ENCODE data around the gene KRT6C. TPM values are rescaled to one million over a fixed set of nuclear protein-coding genes. Genes with fewer than 3 reads are reported as not detected.

KRT6C gene
- total RNA-seq, result not detected in 2 replicates

GRCh38 chr12:52473768-52474167 lies at the start of gene KRT6C:
Gene KRT6C, minus strand, starts transcription at chr12:52473805. Its CDS starts 68 bp downstream, at chr12:52473737.

GRCh38 chr12:52519826-52520662 lies 46.4 kb upstream of the KRT6C start, which contains the start of gene KRT5:
Gene KRT5, minus strand, starts transcription at chr12:52520394. Its CDS starts 98 bp downstream, at chr12:52520296.

GRCh38 chr12:52493172-52493571 lies 19.6 kb upstream of the KRT6C start, which contains the start of gene KRT6A:
Gene KRT6A, minus strand, starts transcription at chr12:52493257. Its CDS starts 69 bp downstream, at chr12:52493188.

GRCh38 chr12:52452101-52452500 lies 21.5 kb downstream of the KRT6C start, which contains the start of gene KRT6B:
Gene KRT6B, minus strand, starts transcription at chr12:52452146. Its CDS starts 68 bp downstream, at chr12:52452078.

GRCh38 chr12:52434081-52434733 lies 39.4 kb downstream of the KRT6C start, which contains the start of gene KRT75:
Gene KRT75, minus strand, starts transcription at chr12:52434371. Its CDS starts 67 bp downstream, at chr12:52434304.

Other genes starting within 250 kb of the KRT6C start
- gene KRT7, start 240.6 kb downstream of the KRT6C start, total RNA-seq, result 67.6 and 135 TPM in 2 replicates
- 0.13 and 0.16 TPM in 2 replicates for gene KRT86, start 199.2 kb downstream of the KRT6C start, total RNA-seq
- gene KRT81, start 182.3 kb downstream of the KRT6C start, total RNA-seq, result 1.0 TPM in 1 of 2 replicates, not detected in the other
- not detected in 2 replicates for gene KRT83, start 152.4 kb downstream of the KRT6C start, total RNA-seq
- not detected in 2 replicates for gene KRT85, start 106.3 kb downstream of the KRT6C start, total RNA-seq
- gene KRT84, start 88.2 kb downstream of the KRT6C start, total RNA-seq, result not detected in 2 replicates
- not detected in 2 replicates for gene KRT82, start 67.5 kb downstream of the KRT6C start, total RNA-seq
- gene KRT75, start 39.4 kb downstream of the KRT6C start, total RNA-seq, result not detected in 2 replicates
- not detected in 2 replicates for gene KRT6B, start 21.7 kb downstream of the KRT6C start, total RNA-seq
- not detected in 2 replicates for gene KRT6A, start 19.5 kb upstream of the KRT6C start, total RNA-seq
- gene KRT5, start 46.6 kb upstream of the KRT6C start, total RNA-seq, result not detected in 2 replicates
- not detected in 2 replicates for gene KRT71, start 79.3 kb upstream of the KRT6C start, total RNA-seq
- gene KRT74, start 100.0 kb upstream of the KRT6C start, total RNA-seq, result not detected in 2 replicates
- gene KRT72, start 127.7 kb upstream of the KRT6C start, total RNA-seq, result not detected in 2 replicates
- gene KRT73, start 144.8 kb upstream of the KRT6C start, total RNA-seq, result not detected in 2 replicates
- not detected in 2 replicates for gene KRT2, start 178.4 kb upstream of the KRT6C start, total RNA-seq
- gene KRT1, start 206.6 kb upstream of the KRT6C start, total RNA-seq, result not detected in 2 replicates
- gene KRT77, start 229.7 kb upstream of the KRT6C start, total RNA-seq, result not detected in 2 replicates

Measured in mesangial cell (primary cell).